Mesenchymal stem cell (in vitro differentiated cells and primary cell): ENCODE data around the gene BABAM2.
A peak's percentile ranks its signal among the peaks of the same experiment; 100 is the strongest.

ENCODE experiments used
- DNase-seq: peaks from one replicate; pipeline ENCODE4 v3.0.0-alpha.2; 2013
- H2AFZ ChIP-seq: one replicate; pipeline ENCODE4 v1.6.1; 2013; ENCODE audit warnings: low read depth, mild to moderate bottlenecking, control low read depth, inconsistent platforms, low read length, moderate library complexity
- H2AK5ac ChIP-seq: 2 replicates; pipeline ENCODE4 v1.6.1; 2013; ENCODE audit warnings: low read length, moderate library complexity, mild to moderate bottlenecking, inconsistent platforms; ENCODE audit not compliant: severe bottlenecking
- H2BK120ac ChIP-seq: one replicate; pipeline ENCODE4 v1.6.1; 2013; ENCODE audit warnings: low read depth, mild to moderate bottlenecking, inconsistent platforms, low read length, moderate library complexity
- H2BK12ac ChIP-seq, 2 experiments: one replicate each; pipeline ENCODE4 v1.6.1; 2013; ENCODE audit warnings: inconsistent platforms in 2 of 2, low read length in 2 of 2, mild to moderate bottlenecking in 2 of 2, moderate library complexity in 2 of 2, control low read depth in 1 of 2
- H2BK15ac ChIP-seq: one replicate; pipeline ENCODE4 v1.6.1; 2013; ENCODE audit warnings: mild to moderate bottlenecking, low read depth, inconsistent platforms; ENCODE audit not compliant: poor library complexity, severe bottlenecking
- H2BK5ac ChIP-seq: 2 replicates; pipeline ENCODE4 v1.6.1; 2013; ENCODE audit warnings: low read depth, mild to moderate bottlenecking, low read length, control low read depth, inconsistent platforms; ENCODE audit not compliant: poor library complexity, severe bottlenecking
- H3K14ac ChIP-seq, 2 experiments: one replicate each; pipeline ENCODE4 v1.6.1; 2013; ENCODE audit warnings: inconsistent platforms in 2 of 2, low read length in 2 of 2, control low read depth in 1 of 2, mild to moderate bottlenecking in 1 of 2, moderate library complexity in 1 of 2
- H3K18ac ChIP-seq, 2 experiments: one replicate each; pipeline ENCODE4 v1.6.1; 2013; ENCODE audit warnings: inconsistent platforms in 2 of 2, low read length in 2 of 2, control low read depth in 1 of 2, low read depth in 1 of 2, mild to moderate bottlenecking in 1 of 2
- H3K23ac ChIP-seq, 2 experiments: one replicate each; pipeline ENCODE4 v1.6.1; 2013; ENCODE audit warnings: inconsistent platforms in 2 of 2, low read length in 2 of 2, mild to moderate bottlenecking in 2 of 2, moderate library complexity in 2 of 2, control low read depth in 1 of 2
- H3K27ac ChIP-seq: 2 replicates; pipeline ENCODE4 v1.5.1; 2013; ENCODE audit warnings: mild to moderate bottlenecking, moderate library complexity, low read length, control low read depth, inconsistent platforms; ENCODE audit not compliant: poor library complexity, severe bottlenecking
- H3K27me3 ChIP-seq, 2 experiments: 2 replicates each; pipeline versions ENCODE4 v1.6.1 to v1.7.0; 2013; ENCODE audit warnings: low read length in 2 of 2, mild to moderate bottlenecking in 2 of 2, moderate library complexity in 2 of 2, control low read depth in 1 of 2, inconsistent platforms in 1 of 2; ENCODE audit not compliant: control insufficient read depth in 1 of 2, insufficient read depth in 1 of 2
- H3K36me3 ChIP-seq, 2 experiments: 2 replicates each; pipeline versions ENCODE4 v1.6.1 to v1.7.0; 2013; ENCODE audit warnings: low read length in 2 of 2, control low read depth in 1 of 2, inconsistent platforms in 1 of 2, low read depth in 1 of 2, mild to moderate bottlenecking in 1 of 2; ENCODE audit not compliant: insufficient read depth in 2 of 2, control insufficient read depth in 1 of 2
- H3K4ac ChIP-seq, 2 experiments: one replicate each; pipeline ENCODE4 v1.6.1; 2013; ENCODE audit warnings: inconsistent platforms in 2 of 2, low read length in 2 of 2, mild to moderate bottlenecking in 2 of 2, moderate library complexity in 2 of 2, control low read depth in 1 of 2, low read depth in 1 of 2
- H3K4me1 ChIP-seq: 2 replicates; pipeline ENCODE4 v1.6.1; 2013; ENCODE audit warnings: low read depth, low read length, control low read depth; ENCODE audit not compliant: control insufficient read depth, insufficient read depth
- H3K4me2 ChIP-seq: 2 replicates; pipeline ENCODE4 v1.6.1; 2013; ENCODE audit warnings: low read length, mild to moderate bottlenecking, inconsistent platforms; ENCODE audit not compliant: poor library complexity, severe bottlenecking
- H3K4me3 ChIP-seq, 2 experiments: 2 replicates each; pipeline versions ENCODE4 v1.5.1 to v1.7.0; 2013; ENCODE audit warnings: low read length in 2 of 2, mild to moderate bottlenecking in 2 of 2, control low read depth in 1 of 2, low read depth in 1 of 2; ENCODE audit not compliant: insufficient read depth in 1 of 2
- H3K79me1 ChIP-seq: replicated peaks from 2 replicates; pipeline ENCODE4 v1.6.1; 2013; ENCODE audit warnings: mild to moderate bottlenecking, control low read depth, low read length, inconsistent platforms; ENCODE audit not compliant: poor library complexity, severe bottlenecking
- H3K9ac ChIP-seq: 2 replicates; pipeline ENCODE4 v1.7.0; 2013; ENCODE audit warnings: mild to moderate bottlenecking, low read length, moderate library complexity
- H3K9me3 ChIP-seq: 2 replicates; pipeline ENCODE4 v1.7.0; 2013; ENCODE audit warnings: mild to moderate bottlenecking, low read length; ENCODE audit not compliant: control insufficient read depth
- H4K8ac ChIP-seq: one replicate; pipeline ENCODE4 v1.6.1; 2013; ENCODE audit warnings: inconsistent platforms, mild to moderate bottlenecking, low read length, moderate library complexity
- H4K91ac ChIP-seq: one replicate; pipeline ENCODE4 v1.6.1; 2013; ENCODE audit warnings: mild to moderate bottlenecking, low read length, inconsistent platforms
- WGBS: methylation state at CpG from one replicate; pipeline ENCODE4 v1.1.7; 2013; ENCODE audit warnings: mixed read lengths; 5-methylcytosine and 5-hydroxymethylcytosine counted together

Gene BABAM2

GRCh38 chr2:27901234-27901633 is 10.7 kb downstream of the BABAM2 start:
- Histone ChIP-seq H3K36me3 (peaks cover 7 to 39% of the 10 kb centered on the region in 2 experiments), H3K4me2 (no peak overlapping the region), H2BK120ac (no peak overlapping the region), H3K27me3 (no peaks in the 10 kb centered on the region), H2BK15ac (no peak overlapping the region), H4K91ac (no peak overlapping the region), H3K4me1 (no peaks in the 10 kb centered on the region), H3K23ac (no peak overlapping the region), H2BK5ac (no peak overlapping the region), H3K79me1 (peaks cover 14% of the 10 kb centered on the region), H3K9me3 (no peaks in the 10 kb centered on the region), H2AK5ac (no peak overlapping the region), H3K4me3 (no peak overlapping the region), H4K8ac (no peak overlapping the region), H2BK12ac (no peak overlapping the region), H3K14ac (no peak overlapping the region), H2AFZ (no peak overlapping the region), H3K9ac (no peak overlapping the region), H3K18ac (no peak overlapping the region), H3K27ac (no peak overlapping the region), H3K4ac (no peak overlapping the region)
- no peak for DNase-seq
- WGBS, result no CpG with 5 or more reads among the region's 1 CpG

DNA sequence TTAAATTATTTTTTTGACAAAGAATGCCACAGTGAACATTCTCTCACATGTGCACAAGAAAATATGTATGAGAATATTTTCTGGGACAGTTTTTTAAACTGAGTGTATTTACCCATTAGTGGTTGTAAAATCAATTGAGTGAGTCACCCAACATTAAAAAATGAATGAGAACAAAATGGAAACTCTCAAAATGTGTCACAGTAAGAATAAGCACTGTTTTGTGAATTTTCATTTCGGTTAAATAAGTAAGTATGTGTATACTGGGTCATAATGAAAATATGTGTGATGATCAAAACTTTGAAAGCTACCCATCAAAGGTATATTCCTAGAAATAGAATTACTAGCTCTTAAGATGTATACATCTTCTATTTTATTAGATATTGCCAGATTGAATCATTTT is 11.6 kb downstream of the BABAM2 start:
- Histone ChIP-seq H3K9ac (no peak overlapping the region), H3K79me1 (peaks cover 10% of the 10 kb centered on the region), H2BK120ac (no peak overlapping the region), H3K27ac (no peak overlapping the region), H2BK5ac (no peak overlapping the region), H3K9me3 (no peaks in the 10 kb centered on the region), H3K4me1 (no peaks in the 10 kb centered on the region), H3K4me3 (no peak overlapping the region), H3K36me3 (peaks cover 0 to 33% of the 10 kb centered on the region in 2 experiments), H3K27me3 (no peaks in the 10 kb centered on the region), H2BK15ac (no peak overlapping the region), H3K4me2 (no peak overlapping the region), H3K4ac (no peak overlapping the region), H2AFZ (no peak overlapping the region), H2BK12ac (no peak overlapping the region), H2AK5ac (no peak overlapping the region), H4K8ac (no peak overlapping the region), H4K91ac (no peak overlapping the region), H3K23ac (no peak overlapping the region), H3K14ac (no peak overlapping the region), H3K18ac (no peak overlapping the region)
- DNase-seq, result no peak
- WGBS, result no CpG with 5 or more reads among the region's 1 CpG

DNA sequence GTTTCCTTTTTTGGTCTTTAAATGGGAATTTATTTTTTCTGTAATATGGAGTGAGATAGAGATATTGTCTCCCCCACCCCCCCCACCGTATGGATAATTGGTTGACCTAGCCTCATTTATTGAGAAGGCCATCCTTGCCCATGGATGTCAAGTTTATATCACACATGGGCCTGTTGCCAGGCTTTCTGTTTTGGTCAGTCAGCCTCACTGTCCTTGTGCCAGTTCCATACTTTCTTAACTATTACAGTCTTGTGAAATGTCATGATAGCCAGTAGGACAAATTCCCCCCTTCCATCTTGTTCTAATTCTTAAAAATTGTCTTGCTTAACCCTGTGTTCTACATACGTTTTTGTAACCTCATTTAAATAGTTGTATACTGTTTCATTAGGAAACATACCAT is 12.5 kb downstream of the BABAM2 start:
- WGBS, result 100% methylated on average over 1 of the region's 2 CpGs
- H3K4me1 ChIP-seq, result no peaks in the 10 kb centered on the region
- no peak overlapping the region for H3K14ac ChIP-seq
- no peak overlapping the region for H2BK120ac ChIP-seq
- no peak overlapping the region for H3K27ac ChIP-seq
- H2BK15ac ChIP-seq, result no peak overlapping the region
- no peak overlapping the region for H3K4me2 ChIP-seq
- H3K9me3 ChIP-seq, result no peaks in the 10 kb centered on the region
- peaks cover 0 to 28% of the 10 kb centered on the region in 2 experiments for H3K36me3 ChIP-seq
- H3K9ac ChIP-seq, result no peak overlapping the region
- no peaks in the 10 kb centered on the region for H3K27me3 ChIP-seq
- no peak overlapping the region for H4K91ac ChIP-seq
- H3K18ac ChIP-seq, result no peak overlapping the region
- H2AFZ ChIP-seq, result no peak overlapping the region
- H4K8ac ChIP-seq, result no peak overlapping the region
- H2AK5ac ChIP-seq, result no peak overlapping the region
- no peak overlapping the region for H2BK12ac ChIP-seq
- no peak overlapping the region for H3K4me3 ChIP-seq
- no peak overlapping the region for H3K23ac ChIP-seq
- H3K4ac ChIP-seq, result no peak overlapping the region
- no peak for DNase-seq
- H2BK5ac ChIP-seq, result no peak overlapping the region
- H3K79me1 ChIP-seq, result peaks cover 10% of the 10 kb centered on the region

- Histone ChIP-seq H3K18ac (no peak overlapping the region), H2BK15ac (no peak overlapping the region), H3K4me3 (no peak overlapping the region), H3K23ac (no peak overlapping the region), H3K4me2 (no peak overlapping the region), H2BK120ac (no peak overlapping the region), H3K27ac (no peak overlapping the region), H2BK12ac (no peak overlapping the region), H3K9me3 (no peaks in the 10 kb centered on the region), H3K4ac (no peak overlapping the region), H4K91ac (no peak overlapping the region), H3K27me3 (no peaks in the 10 kb centered on the region), H2AFZ (no peak overlapping the region), H4K8ac (no peak overlapping the region), H3K4me1 (no peaks in the 10 kb centered on the region), H2BK5ac (no peak overlapping the region), H3K9ac (no peak overlapping the region), H3K36me3 (peaks cover 3 to 20% of the 10 kb centered on the region in 2 experiments), H2AK5ac (no peak overlapping the region), H3K79me1 (peaks cover 14% of the 10 kb centered on the region), H3K14ac (no peak overlapping the region)
- 75% methylated on average over 8 of the region's 10 CpGs for WGBS
- DNase-seq, result peak; percentile 71
These were observed 13.3 kb downstream of the BABAM2 start for GRCh38 chr2:27903649-27904404.
